HG02885 (cell line): ENCODE data around the gene MSI2.
"Not testable (repeated sequence)": the region's sequence is repeated elsewhere in the genome, so short reads cannot be mapped to it uniquely, and the experiment has no call there.

Experiments used
- ATAC-seq: cut with Tn5 transposase; IDR thresholded peaks from one replicate; pipeline ENCODE4 v1.9.1; 2021; ENCODE audit warnings: mild to moderate bottlenecking; ENCODE audit not compliant: unreplicated experiment, poor library complexity

MSI2 gene

GRCh38 chr17:57615836-57616757, 359.8 kb downstream of the MSI2 start:
- ATAC-seq, result no peak

GRCh38 chr17:57617218-57617617, 360.9 kb downstream of the MSI2 start:
- no peak for ATAC-seq

DNA sequence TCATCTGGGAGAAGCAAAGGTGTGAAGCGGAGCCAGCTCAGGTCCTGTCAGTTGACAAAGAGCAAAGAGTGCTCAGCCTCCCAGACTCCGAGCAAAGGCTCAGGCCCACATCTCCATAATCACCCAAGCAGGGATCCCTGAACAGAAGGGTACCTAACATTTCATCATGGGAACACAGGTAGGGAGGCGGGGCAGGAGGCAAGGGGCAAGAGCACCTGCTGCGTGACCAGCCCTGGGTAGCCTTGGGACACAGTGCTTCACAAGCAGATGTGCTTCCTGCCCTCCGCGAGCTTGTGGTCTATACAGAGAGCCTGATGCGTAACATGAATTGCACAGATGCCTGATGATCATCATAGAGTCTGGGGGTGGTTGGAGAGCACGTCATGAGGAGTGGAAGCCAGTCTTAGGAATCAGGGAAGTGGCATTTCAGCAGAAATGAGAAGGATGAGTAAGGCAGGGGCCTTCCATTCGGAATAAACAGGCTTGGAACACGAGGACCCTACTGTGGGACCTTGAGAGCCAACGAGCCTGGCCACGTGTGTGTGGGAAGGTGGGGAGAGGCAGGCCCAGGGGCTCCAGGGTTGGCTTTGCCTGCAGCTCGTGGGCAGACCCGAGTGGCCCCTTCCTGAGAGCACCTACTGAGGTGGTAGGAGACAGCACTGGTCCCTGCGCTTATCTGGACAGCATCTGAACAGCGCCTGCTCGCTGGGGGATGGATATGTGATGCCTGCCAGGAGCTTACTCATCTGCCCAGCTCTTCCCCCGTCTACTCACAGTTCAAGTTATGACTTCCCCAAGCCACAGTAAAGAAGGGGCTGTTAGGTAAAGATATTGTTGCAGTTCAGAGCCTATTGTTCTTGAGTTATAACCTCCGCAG, 363.0 kb downstream of the MSI2 start:
- no peak for ATAC-seq

- no peak for ATAC-seq
Measured at GRCh38 chr17:57620576-57620975, 364.3 kb downstream of the MSI2 start.

GRCh38 chr17:57621791-57622190, 365.5 kb downstream of the MSI2 start:
- not testable (repeated sequence) for ATAC-seq

GRCh38 chr17:57622306-57622682, 366.0 kb downstream of the MSI2 start:
- no peak for ATAC-seq

DNA sequence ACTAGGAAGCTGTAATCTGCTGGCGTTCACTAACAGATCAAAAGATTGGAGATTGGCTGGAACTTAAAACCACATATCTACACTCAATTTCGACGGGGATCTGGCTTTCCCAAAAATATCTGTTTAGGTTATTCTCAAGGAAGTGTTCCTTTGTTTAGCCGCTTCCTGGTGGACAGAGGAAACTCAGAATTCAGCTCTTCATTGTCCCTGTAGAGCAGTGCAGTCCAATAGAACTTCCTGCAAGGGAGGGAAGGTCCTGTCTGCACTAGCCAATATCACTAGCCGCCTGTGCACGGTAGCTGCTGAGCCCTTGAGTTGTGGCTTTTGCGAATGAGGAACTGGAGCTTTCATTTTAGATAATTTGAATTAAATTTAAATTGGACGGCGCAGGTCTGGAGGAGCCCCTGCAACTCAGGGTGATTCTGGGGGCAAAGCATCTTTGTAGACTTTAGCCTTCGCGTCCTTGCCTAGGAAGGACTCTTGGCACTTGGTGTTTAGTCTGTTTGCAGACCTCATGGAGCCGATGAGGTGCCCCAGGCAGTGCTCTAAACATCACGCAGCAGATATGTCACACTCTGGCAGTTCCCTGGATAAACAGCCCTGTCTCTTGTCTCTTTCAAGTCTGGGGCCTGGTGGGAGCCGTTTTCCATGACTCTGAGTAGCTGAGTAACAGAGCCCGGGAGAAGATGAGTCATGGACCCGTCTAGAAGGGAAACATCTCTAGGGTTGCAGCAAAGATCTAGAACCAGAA, 366.5 kb downstream of the MSI2 start:
- ATAC-seq, result peak; percentile 87

DNA sequence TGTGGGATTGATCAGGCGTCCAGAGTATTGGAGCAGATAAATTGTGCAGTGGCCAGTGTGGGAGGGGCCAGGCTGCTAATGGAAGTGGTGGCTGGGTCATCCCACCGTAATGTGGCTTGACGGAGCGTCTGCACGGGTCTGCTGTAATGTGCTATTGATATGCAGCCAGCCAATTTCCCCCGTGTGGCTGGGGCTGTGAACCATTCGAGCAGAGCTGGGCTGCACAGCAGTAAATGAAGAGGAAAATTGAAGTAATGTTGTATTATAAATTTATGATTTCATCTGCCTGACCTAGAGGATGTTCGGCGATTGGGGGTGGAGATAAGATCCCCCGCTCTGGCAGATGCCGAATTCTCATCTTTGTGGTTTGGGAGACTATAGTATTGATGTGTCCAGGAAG, 367.3 kb downstream of the MSI2 start:
- ATAC-seq, result no peak

- ATAC-seq, result no peak
Measured at GRCh38 chr17:57624386-57624785, 368.1 kb downstream of the MSI2 start.

- ATAC-seq, result no peak
Measured at GRCh38 chr17:57625511-57625910, 369.2 kb downstream of the MSI2 start.

DNA sequence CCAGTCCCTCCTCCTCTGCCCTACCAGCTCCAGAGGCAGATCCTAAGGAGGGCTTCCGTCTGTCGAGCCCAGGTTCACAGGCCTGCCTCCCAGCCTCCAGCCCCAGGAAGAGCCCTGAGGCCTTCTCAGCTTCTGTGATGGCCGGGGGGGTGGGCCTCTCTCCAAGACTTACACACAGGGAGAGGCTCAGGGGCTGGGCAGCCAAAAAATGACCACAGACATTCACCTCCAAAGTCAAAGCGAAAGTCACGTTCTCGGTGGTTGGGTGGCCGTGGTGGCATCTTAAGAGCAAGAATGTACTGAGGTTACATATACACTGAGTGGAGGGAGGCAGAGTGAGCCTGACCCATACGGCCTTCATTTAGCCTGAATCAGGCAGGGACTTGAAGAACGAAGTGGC, 369.6 kb downstream of the MSI2 start:
- no peak for ATAC-seq

GRCh38 chr17:57626520-57627210, 370.3 kb downstream of the MSI2 start:
- no peak for ATAC-seq

GRCh38 chr17:57627591-57627990, 371.3 kb downstream of the MSI2 start:
- ATAC-seq, result no peak

DNA sequence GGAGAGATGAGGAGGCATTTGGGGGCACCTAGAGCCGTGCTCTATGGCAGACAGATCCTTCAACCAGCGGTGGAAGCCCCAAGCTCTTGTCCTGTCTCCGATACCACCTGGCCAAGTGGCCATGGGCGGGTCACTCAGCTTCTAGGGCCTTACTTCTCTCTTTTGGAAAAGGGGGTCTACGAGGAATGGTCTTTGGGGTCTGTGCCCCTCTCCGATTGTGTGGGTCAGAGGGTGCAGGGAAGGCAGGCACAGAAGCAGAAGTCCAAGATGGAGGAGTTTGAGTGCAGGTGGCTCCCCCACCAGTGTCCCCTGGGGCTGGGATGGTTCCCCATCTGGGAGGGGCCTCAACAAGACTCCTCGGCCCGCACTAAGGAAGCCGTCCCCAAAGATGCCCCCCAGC, 372.1 kb downstream of the MSI2 start:
- no peak for ATAC-seq

DNA sequence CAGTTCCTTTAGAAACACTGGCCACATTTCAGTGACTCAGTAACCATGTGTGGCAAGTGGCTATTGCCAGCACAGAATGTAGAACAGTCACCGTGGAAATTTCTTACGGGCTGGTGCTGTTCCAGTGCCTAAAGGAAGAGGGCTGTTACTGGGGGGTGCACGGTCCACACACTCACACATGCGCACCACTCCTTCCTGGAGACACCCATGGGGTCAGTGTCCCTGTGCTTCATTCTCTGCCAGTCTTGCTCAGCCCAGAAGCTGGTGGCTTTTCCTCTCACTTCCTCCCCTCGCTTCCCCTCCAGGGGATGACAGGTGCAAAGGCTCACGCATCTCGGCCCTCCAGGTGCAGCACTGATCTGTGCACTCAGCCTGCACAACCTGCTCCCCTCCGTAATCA, 373.1 kb downstream of the MSI2 start:
- ATAC-seq, result peak; percentile 65

DNA sequence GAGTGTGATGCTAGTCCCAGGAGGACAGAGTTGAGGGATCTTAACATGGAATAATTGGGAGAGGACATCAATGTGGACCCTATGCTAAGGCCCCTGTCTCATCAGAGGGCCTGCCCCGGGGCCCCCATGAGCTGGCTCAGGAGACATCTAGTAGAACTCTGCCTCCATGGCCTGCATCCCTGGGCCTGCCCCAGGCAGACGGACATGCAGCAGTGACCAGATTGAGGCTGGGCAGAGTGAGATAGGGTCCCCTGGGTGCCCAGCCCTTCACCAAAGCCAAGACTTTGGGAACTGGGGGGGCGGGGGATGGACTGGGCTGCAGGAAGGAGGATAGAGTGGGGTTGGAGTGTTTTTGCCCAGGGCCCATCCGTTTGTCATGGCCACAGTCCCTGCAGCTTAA, 373.6 kb downstream of the MSI2 start:
- ATAC-seq, result no peak

GRCh38 chr17:57630736-57631135, 374.4 kb downstream of the MSI2 start:
- ATAC-seq, result no peak

- no peak for ATAC-seq
Measured at GRCh38 chr17:57631871-57632270, 375.5 kb downstream of the MSI2 start.

DNA sequence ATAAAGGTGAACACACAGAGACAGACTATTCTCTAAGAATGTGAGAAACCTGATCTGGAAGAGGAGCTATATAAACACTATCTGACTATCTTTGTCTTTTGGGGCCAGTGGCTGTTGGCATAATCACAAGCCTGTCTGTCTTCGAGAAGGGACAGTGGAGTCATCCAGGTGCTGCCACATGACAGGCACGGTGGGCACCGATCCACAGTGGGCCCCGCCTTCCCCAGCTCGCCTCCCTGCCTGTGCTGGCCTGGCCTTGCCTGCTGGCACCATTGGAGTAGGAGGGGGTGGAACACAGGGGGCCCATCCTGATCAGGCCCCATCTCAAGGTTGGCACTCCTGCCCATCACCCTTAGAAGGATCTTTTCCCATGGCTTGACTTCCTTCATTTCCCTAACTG, 376.0 kb downstream of the MSI2 start:
- ATAC-seq, result no peak

DNA sequence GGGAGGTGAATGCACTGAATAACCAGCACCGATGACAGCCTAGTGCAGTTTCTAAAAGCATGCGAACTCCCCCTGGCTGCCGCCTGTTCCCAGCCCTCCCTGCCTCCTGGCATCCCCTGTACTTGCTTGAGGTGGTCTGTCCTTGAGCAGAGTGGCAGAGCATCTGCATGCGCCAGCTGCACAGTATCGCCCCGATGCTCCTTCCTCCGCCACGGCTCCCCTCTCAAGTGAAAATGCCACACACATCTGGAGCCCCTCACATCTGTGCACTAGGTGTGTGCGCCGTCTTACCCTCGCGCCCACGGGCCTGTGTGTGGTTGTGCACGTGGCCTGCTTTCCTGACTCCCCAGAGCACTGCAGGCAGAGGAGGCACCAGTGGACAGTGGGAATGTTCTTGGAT, 376.9 kb downstream of the MSI2 start:
- ATAC-seq, result no peak
